ELF-1 (cell line): ENCODE measurements around the gene FSIP1.

Experiments
- DNase-seq: peaks from one replicate; pipeline ENCODE4 v3.0.0-alpha.2; 2016; ENCODE audit warnings: low read depth, low spot score

FSIP1 gene

GRCh38 chr15:39621210-39621609, 161.4 kb downstream of the FSIP1 start:
- DNase-seq = no peak

GRCh38 chr15:39618063-39618823, 164.4 kb downstream of the FSIP1 start:
- DNase-seq = no peak

DNA sequence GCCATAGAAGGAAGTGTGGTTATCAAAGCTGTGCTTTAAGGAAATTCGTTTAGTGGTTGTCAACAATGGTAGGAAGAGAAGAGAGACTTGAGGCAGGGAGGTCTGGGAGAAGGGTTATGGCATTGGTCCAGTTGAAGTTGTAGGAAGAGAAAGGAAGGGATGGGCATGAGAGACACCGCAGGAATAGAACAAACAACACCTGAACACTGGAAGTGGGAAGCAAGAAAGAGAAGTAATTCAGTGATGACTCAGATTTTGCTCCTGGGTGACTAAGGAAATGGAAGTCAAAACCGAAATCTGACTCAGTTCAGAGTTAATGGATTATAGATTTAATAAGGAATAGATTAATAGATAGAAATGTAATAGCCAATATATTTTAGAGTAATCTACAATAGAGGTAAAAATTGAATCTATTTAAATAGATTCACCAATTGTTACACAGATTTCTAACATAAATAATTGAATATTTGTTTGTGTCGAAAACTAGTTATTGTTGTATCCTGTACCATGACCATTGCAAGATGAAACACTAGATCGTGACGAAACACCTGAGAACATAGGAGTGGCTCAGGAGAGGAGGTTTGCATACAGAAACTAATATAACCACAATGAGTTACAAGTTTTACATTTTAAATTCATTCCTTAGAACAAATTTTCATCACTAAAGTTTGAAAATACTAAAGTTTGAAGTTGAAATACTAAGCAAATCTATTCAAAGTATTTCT, 165.7 kb downstream of the FSIP1 start:
- DNase-seq = no peak

DNA sequence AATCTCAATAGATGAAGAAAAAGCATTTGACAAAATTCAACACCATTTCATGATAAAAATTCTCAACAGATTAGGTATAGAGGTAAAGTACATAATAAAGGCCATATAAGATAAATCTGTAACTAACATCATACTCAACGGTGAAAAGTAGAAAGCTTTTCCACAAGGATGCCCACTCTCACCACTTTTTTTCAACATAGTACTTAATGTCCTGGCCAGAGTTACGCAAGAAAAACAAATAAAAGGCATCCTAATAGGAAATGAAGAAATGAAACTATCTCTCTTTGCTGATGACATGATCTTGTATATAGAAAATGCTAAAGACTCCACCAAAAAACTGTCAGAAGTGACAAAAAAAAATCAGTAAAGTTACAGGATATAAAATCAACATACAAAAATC, 168.8 kb downstream of the FSIP1 start:
- no peak for DNase-seq

GRCh38 chr15:39613271-39613670, 169.4 kb downstream of the FSIP1 start:
- no peak for DNase-seq

DNA sequence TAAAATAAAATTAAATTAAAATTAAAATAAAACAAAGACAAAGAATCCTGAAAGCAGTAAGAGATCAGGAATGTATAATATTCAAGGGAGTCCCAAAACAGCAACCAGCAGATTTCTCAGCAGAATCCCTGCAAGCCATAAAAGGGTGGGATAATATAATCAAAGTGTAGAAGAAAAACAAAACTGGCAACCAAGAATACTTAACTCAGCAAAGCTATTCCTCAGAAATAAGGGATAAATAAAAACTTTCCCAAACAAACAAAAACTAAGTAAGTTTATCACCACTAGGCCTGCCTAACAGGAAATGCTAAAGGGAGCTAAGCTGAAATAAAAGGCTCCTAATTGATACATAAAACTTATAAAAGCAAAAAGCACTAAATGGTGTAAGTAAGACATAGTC, 172.0 kb downstream of the FSIP1 start:
- no peak for DNase-seq

- no peak for DNase-seq
Observed at GRCh38 chr15:39609166-39609916, 173.3 kb downstream of the FSIP1 start.

DNA sequence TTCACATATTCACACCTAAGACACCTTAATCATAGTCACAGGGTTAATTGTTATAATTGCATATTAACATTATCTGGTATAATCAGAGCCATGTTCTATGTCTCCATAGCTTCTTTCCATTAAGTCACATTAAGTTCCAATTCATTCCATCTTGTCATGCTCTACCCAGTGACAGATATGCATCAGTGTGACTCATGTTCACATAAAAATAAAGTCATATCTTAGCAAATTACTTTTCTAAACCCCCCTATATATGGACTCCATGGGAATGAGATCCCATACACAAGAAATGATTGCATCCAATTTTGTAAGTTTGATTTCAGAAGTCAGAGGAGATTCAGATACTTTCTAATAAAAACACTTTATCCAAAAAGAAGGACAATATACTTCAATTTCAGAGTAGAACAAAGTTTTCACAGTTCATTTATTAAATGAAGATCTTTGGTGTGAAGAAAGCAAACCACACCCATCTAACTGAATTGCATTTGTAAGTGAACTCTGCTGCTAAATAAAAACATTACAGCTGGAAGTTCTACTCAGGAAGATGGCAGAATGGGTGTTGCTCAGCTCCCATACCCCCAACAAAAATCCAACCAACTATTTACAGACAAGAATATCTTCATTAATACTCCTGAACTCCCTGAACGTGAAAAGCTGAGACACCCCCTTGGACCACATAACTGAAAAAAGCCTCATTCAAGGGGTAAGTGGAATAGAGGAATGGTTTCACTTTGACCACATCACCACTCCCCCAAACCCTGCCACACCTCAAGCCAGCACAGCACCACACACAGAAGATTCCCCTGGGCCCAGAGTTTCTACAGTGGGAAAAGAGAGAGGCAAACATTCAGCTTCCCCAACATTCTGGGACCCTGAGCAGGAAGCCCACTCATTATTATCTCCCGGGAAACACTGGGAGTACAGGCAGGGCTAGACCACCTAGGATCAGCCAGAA, 174.2 kb downstream of the FSIP1 start:
- DNase-seq = no peak

GRCh38 chr15:39605146-39605545, 177.5 kb downstream of the FSIP1 start:
- no peak for DNase-seq

DNA sequence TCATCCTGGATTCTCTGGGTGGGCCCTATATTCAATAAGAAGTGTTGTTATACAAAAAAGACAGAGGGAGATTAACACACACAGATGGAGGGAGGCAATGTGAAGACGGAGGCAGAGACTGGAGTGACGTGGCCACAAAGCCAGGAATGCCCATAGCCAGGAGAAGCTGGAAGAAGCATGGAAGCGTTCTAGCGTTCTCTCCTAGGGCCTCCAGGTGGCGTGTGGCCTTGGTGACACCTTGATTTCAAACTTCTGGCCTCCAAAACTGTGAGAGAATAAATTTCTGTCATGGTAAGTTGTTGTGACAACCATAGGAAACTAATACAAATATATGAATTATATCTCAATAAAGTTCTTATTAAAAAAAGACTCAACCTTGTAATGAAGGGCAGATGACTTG, 180.5 kb downstream of the FSIP1 start:
- DNase-seq = peak; percentile 26

DNA sequence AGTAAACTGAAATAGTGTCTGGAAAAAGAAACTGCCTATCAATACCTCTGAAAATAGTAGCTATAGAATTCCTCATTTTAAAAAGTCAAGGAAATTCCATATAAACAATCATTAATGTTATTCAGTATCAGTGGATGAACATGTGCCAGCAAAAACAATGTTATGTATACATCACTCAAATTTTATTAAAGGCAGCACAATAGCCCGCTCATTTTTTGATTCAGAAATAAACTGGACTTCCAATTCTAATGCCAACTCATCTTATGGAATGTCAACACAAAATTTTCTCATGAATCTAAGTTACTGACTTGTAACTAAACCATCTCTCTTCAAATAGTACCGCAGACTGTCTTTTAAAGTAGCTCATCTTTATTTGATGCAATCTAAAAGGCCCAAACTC, 182.8 kb downstream of the FSIP1 start:
- DNase-seq = no peak

DNA sequence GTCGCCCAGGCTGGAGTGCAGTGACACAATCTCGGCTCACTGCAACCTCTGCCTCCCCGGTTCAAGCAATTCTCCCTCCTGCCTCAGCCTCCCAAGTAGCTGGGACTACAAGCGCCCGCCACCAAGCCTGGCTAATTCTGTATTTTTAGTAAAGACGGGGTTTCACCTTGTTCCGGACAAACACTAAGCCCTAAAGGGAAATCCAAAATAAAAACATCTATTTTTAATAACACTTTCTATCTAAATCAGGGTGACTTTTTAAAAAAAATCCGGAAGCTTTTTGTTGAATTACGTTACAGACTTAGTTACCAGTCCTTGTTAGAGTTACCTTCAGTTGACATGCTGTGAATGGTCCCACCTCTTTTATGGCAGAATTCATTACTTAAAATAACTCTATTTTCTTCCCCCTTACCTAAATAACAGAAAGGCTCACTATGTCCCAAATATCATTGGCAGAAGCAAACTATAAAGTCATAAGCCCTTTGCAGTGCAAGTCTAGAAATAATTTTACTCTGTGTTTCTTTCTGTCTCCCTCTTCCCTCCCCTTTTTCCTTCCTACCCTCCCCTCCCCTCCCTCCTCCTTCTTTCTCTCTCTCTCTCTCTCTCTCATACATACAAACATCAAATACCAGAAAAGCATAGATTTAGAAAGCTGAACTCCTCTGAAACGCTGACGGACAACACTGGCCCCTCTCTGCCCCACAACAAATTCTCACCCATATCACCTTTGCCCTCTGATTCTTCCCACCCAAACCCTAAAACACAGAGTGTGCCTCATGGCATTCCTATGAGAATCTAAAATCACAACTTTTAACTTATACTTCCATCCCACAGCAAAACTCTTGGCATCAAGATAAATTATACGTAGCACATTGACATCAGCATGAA, 183.4 kb downstream of the FSIP1 start:
- DNase-seq = no peak

GRCh38 chr15:39598186-39598850, 184.3 kb downstream of the FSIP1 start:
- DNase-seq = no peak

- DNase-seq = no peak
Observed at GRCh38 chr15:39597751-39598185, 184.9 kb downstream of the FSIP1 start.

DNA sequence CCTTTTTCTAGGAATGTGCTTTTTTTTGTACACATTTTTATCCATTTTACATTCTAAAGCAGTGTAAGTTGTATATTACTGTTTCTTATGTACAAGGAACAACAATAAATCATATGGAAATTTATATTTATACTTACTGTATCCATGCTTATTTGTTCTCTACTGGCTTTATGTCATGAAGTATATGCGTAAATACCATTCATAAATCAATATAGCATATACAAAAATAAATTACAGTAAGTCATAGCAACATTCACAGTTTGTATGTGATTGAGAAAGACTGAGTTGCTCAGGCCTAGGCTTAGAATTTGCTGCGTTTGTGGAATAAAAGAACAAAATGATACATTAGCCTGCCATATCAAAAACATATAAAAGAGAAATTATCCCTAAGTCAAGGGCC, 185.3 kb downstream of the FSIP1 start:
- DNase-seq = no peak

DNA sequence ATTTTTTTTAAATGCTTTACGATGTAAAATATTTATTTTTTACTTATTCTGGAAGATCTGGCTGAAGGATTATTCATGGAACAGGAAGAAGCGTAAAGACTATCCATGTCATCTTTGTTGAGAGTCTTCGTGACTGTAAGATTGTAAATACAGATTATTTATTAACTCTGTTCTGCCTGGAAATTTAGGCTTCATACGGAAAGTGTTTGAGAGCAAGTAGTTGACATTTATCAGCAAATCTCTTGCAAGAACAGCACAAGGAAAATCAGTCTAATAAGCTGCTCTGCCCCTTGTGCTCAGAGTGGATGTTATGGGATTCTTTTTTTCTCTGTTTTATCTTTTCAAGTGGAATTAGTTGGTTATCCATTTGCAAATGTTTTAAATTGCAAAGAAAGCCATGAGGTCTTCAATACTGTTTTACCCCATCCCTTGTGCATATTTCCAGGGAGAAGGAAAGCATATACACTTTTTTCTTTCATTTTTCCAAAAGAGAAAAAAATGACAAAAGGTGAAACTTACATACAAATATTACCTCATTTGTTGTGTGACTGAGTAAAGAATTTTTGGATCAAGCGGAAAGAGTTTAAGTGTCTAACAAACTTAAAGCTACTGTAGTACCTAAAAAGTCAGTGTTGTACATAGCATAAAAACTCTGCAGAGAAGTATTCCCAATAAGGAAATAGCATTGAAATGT, 186.1 kb downstream of the FSIP1 start:
- no peak for DNase-seq

- DNase-seq = no peak
Observed at GRCh38 chr15:39595338-39596221, 187.1 kb downstream of the FSIP1 start.
